G401.6 (cell line): ENCODE results near the gene TESPA1.

Experiments used
- FAIRE-seq: peaks from 2 replicates; lab custom pipeline; 2012; peaks lifted over from hg19 to GRCh38; lab: Jason Lieb, UNC

The TESPA1 gene

GRCh38 chr12:54981796-54982195 is 2.8 kb downstream of the TESPA1 start:
- FAIRE-seq = no peak

- no peak for FAIRE-seq
Measured at GRCh38 chr12:54980341-54980740, 4.2 kb downstream of the TESPA1 start.

GRCh38 chr12:54977857-54978256 is 6.7 kb downstream of the TESPA1 start:
- FAIRE-seq = no peak

- no peak for FAIRE-seq
Measured at GRCh38 chr12:54977155-54977554, 7.4 kb downstream of the TESPA1 start.

GRCh38 chr12:54975875-54976274 is 8.7 kb downstream of the TESPA1 start:
- no peak for FAIRE-seq

- FAIRE-seq = no peak
Measured at GRCh38 chr12:54975272-54975671, 9.3 kb downstream of the TESPA1 start.

- no peak for FAIRE-seq
Measured at GRCh38 chr12:54974279-54974678, 10.3 kb downstream of the TESPA1 start.

- no peak for FAIRE-seq
Measured at GRCh38 chr12:54973556-54973955, 11.0 kb downstream of the TESPA1 start.

- FAIRE-seq = no peak
Measured at GRCh38 chr12:54970741-54971140, 13.8 kb downstream of the TESPA1 start.

- FAIRE-seq = no peak
Measured at GRCh38 chr12:54968181-54968730, 16.3 kb downstream of the TESPA1 start.

- FAIRE-seq = no peak
Measured at GRCh38 chr12:54967461-54967860, 17.1 kb downstream of the TESPA1 start.

- FAIRE-seq = no peak
Measured at GRCh38 chr12:54961190-54961589, 23.4 kb downstream of the TESPA1 start.

GRCh38 chr12:54959291-54960018 is 25.1 kb downstream of the TESPA1 start:
- FAIRE-seq = no peak

GRCh38 chr12:54958048-54958658 is 26.4 kb downstream of the TESPA1 start:
- peak; percentile 94 for FAIRE-seq

- no peak for FAIRE-seq
Measured at GRCh38 chr12:54956818-54957641, 27.5 kb downstream of the TESPA1 start.

- FAIRE-seq = no peak
Measured at GRCh38 chr12:54956322-54956721, 28.2 kb downstream of the TESPA1 start.

GRCh38 chr12:54954801-54955200 is 29.8 kb downstream of the TESPA1 start:
- no peak for FAIRE-seq

- FAIRE-seq = no peak
Measured at GRCh38 chr12:54954228-54954627, 30.3 kb downstream of the TESPA1 start.

- no peak for FAIRE-seq
Measured at GRCh38 chr12:54950071-54950727, 34.4 kb downstream of the TESPA1 start.

GRCh38 chr12:54949073-54949711 is 35.4 kb downstream of the TESPA1 start:
- no peak for FAIRE-seq

- no peak for FAIRE-seq
Measured at GRCh38 chr12:54948171-54948570, 36.4 kb downstream of the TESPA1 start.

GRCh38 chr12:54945082-54945481 is 39.5 kb downstream of the TESPA1 start:
- no peak for FAIRE-seq
